B cell (primary cell): ENCODE results near the gene PDE11A.

Experiments used
- CTCF ChIP-seq: fragments of 200-600 bp; IDR thresholded peaks from one replicate; pipeline ENCODE4 v1.8.0; 2022; ENCODE audit warnings: antibody characterized with exemption, mild to moderate bottlenecking
- EZH2 ChIP-seq: IDR thresholded peaks from 2 replicates; pipeline ENCODE4 v1.6.1; 2012; ENCODE audit warnings: borderline replicate concordance, low read depth, mild to moderate bottlenecking, moderate library complexity, low read length; ENCODE audit not compliant: insufficient read depth, poor library complexity, severe bottlenecking

DNA sequence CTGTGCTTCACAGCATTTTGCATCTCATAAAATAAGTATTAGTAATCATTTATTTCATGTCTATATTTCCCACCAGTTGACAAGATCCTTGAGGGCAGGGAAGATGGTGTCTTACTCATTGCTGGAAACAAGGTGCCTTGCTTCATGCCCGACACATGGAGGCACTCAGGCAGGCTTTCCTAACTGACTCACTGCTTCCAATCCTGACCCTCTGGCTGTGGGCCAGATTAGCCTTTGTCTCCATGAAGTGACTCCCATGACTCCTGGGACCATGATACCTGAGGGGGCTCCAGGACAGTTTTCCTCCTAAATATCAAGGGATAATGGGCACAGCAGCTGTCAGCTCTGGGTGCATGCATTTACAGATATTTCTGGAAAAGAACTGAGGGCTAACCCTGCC is 405.0 kb downstream of the PDE11A start:
- TF ChIP-seq CTCF (no peak), EZH2 (no peak)
